Left ventricle myocardium superior (tissue), 1 donor: ENCODE measurements around the gene QRICH1. TPM values are rescaled to one million over a fixed set of nuclear protein-coding genes. Genes with fewer than 3 reads are reported as not detected.
A peak's percentile ranks its signal among the peaks of the same experiment; 100 is the strongest.
"Not testable (repeated sequence)": the region's sequence is repeated elsewhere in the genome, so short reads cannot be mapped to it uniquely, and the experiment has no call there.

ENCODE experiments used
- ATAC-seq: fragments of 200-7000 bp; cut with Tn5 transposase; one replicate; pipeline ENCODE4 v1.9.1; 2020; ENCODE audit warnings: mild to moderate bottlenecking, moderate library complexity
- DNase-seq: peaks from one replicate; pipeline ENCODE4 v3.0.0-alpha.2; 2020
- intact Hi-C: fragments of 100-400 bp; cut with micrococcal nuclease; formaldehyde crosslinking; loops from one replicate; pipeline ENCODE4 v1.11.0; 2022
- total RNA-seq: library from RNA; stranded (reverse); fragmentation: NEBNext Ultra II Directional; extraction: Animal tissue kit (Norgen Biotek cat#: 25700); gene quantifications from one replicate; pipeline ENCODE4 v1.2.1, GENCODE V29; 2021
- donor health status: DM: no; HTN: yes; CAD: no; lungs with severe emphysema.

QRICH1 gene
- total RNA-seq, 1 donor from 2014 or later, result 61.9 TPM

- peak; percentile 85 for ATAC-seq
- intact Hi-C loops, result no loop called here
- DNase-seq, result peak; percentile 96
These were observed 71.8 kb downstream of the QRICH1 start, which contains the start of gene NDUFAF3 for GRCh38 chr3:49021813-49022687. Gene NDUFAF3 (plus strand): TSS chr3:49022121. CDS start chr3:49022145, 24 bp downstream.

- ATAC-seq (peak; percentile 89), DNase-seq (peak; percentile 100)
- intact Hi-C loops, result no loop called here
These were observed 72.6 kb downstream of the QRICH1 start for GRCh38 chr3:49021213-49021812.

DNA sequence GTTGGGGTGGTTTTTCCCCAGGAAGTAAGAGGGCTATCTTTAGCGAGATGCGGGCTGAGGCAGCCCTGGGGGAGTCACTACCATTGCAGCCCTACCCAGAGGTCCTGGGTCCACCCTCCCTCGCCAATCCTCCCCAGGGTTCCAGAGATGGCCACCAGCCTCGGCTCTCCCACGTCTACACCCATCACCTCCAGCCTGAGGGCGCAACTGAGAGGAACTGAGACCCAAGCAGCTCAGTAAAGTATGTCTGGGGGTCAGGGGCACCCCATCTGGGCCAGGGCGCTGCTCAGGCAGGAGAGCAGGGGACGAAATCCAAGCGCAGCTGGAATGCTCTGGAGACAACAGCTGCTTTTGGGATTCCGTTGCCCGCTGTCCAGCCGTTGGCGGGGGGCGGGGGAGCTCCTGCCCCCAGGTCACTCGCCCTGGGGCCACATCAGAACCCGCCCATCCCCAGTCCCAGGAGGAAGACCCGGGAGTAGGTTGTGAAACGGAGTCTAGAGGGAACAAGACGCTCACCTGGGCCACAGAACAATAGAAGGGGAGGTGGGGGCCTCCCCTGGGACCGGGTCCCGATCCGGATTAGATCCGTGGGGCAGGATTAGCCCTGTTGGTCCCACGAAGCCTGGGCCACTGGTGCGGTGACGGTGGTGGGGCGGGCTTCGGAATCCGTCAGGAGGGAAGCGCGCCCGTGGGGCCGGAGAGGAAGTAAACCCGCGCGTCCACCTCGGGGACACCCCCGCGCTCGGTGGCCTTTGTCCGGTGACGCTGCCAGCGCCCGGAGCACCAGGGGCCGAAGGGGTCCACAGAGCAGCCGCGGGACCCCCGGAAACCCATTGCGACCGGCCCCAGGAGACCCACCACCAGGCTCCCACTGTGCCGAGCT is 73.3 kb downstream of the QRICH1 start:
- intact Hi-C loops, result no loop called here
- DNase-seq, result peak; percentile 76
- ATAC-seq, result peak; percentile 3

GRCh38 chr3:49019941-49020329 is 73.9 kb downstream of the QRICH1 start:
- DNase-seq (no peak), ATAC-seq (no peak)
- intact Hi-C loops, result no loop called here

DNA sequence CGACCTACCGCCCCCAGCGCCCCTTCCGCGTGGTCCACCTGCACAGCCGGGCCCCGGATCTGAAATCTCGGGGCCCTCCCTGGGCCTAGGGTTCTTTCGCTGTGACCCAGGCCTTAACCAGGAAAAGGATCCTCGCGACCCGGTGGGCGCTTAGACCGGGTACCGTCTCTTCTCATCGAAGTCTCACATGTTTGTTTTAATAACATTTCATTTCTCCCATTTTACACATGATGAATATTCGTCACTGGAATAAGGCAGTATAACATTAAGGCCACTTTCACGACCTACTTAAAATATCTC is 75.2 kb downstream of the QRICH1 start:
- intact Hi-C loops, result no loop called here
- ATAC-seq (no peak), DNase-seq (no peak)

DNA sequence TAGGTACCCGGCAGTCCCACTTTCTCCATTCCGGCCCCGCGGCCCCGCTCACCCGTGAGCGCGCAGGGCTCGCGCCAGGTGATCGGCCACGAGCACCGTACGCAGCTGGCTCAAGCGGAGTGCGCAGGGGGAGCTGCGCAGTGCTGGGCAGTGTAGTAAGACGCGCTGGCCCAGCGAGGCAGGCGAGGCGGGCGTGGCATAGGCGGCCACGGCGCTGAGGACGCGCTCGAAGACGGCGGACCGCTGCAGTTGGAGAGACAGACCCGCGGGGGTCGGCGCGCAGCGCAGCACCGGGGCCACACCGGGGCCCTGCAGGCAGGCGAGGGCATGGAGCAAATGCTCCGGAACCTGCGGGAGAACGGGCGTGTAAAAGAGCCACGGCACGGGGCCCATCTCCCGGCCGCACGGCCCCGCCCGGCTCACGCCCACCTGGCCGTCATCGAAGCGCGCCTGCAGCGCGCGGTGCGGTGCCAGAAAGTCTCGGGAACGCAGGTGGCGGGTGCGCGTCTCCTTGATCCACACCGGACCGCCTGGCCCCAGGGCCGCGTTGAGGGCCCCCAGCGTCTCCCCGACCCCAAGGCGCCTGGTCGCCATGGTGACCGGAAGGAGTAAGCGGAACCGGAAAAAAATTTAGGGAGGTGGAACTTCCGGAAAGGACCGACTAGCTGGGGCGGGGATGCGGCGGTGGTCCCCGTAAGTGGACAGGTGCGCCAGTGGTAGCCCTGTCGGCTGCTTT is 75.7 kb downstream of the QRICH1 start, which contains the start of gene DALRD3:
TSS of gene DALRD3 (minus strand) at position 610 of the 736 bp plus-strand sequence. CDS start at position 594, 16 bp downstream.
- DNase-seq (peak; percentile 81), ATAC-seq (peak; percentile 3)
- intact Hi-C loops, result no loop called here

- ATAC-seq (no peak), DNase-seq (no peak)
- intact Hi-C loops, result no loop called here
These were observed 76.5 kb downstream of the QRICH1 start for GRCh38 chr3:49017229-49017970.

DNA sequence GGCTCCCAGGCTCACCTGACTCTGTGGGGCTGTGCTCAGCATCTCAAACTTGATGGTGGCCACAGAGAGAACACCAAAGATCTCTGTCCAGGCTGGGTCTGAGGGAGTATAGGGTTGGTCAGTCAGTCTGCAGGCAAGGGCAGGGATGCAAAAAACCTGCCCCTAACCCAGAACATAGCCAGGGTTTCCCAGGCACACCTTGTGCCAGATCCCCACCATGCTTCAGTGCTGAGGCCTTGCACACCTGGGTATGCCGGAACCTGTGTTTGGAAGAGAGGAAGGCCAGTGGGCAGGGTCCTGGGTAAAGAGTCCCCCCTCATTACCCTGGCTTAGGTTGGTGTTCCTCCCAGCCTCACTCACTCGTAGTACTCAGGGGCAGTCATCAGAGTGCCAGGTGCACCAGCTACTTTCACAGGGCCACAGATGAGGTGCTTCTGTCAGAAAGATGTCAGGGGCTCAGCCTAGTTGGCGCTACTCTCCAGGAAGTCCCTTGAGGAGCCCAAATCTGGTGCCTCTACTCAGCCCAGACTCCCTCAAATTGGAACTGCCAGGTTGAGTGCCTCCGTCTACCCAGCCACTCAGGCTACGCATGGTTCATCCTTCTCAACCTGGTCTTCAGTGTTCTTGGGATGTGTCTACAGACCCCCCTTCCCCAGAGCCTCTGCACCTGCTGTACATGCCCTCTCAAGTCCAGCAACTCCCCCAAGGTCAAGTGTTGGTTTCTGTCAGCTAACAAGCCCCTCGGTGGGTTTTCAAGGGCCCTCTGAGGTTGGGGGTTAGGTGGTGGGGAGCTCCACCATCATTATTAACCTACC is 77.2 kb downstream of the QRICH1 start:
- ATAC-seq, result no peak
- intact Hi-C loops, result no loop called here
- no peak for DNase-seq

- intact Hi-C loops, result no loop called here
- ATAC-seq, result no peak
These were observed 78.1 kb downstream of the QRICH1 start for GRCh38 chr3:49015765-49016164.

GRCh38 chr3:49015072-49015471 is 78.8 kb downstream of the QRICH1 start:
- intact Hi-C loops, result no loop called here
- ATAC-seq (no peak), DNase-seq (no peak)

More at GRCh38 chr3:49015765-49016164, 78.1 kb downstream of the QRICH1 start:
- no peak for DNase-seq

DNA sequence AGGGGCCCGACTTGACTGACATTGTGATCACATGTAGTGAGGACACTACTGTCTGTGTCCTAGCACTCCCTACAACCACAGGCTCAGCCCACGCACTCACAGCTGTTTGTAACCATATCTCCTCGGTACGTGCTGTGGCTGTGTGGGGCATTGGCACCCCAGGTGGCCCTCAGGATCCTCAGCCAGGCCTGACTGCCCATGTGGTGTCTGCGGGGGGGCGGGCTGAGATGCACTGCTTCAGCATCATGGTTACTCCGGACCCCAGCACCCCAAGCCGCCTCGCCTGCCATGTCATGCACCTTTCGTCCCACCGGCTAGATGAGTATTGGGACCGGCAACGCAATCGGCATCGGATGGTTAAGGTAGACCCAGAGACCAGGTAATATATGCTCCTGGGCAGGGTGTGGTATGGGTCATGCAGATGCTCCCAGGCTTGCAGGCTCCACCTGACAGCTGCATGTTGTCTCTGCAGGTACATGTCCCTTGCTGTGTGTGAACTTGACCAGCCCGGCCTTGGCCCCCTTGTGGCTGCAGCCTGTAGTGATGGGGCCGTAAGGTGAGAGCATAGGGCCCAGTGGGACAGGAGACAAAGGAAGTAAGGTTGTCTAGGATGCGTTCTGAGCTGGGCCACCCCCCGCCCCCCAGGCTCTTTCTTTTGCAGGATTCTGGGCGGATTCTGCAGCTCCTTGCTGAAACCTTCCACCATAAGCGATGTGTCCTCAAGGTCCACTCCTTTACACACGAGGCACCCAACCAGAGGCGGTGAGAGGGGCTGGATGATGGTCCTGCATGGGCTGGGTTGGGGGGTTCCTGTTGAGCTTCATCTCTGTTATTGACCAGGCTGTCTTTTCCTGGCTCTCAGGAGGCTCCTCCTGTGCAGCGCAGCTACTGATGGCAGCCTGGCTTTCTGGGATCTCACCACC is 79.9 kb downstream of the QRICH1 start:
- intact Hi-C loops, result no loop called here
- no peak for ATAC-seq
- no peak for DNase-seq

DNA sequence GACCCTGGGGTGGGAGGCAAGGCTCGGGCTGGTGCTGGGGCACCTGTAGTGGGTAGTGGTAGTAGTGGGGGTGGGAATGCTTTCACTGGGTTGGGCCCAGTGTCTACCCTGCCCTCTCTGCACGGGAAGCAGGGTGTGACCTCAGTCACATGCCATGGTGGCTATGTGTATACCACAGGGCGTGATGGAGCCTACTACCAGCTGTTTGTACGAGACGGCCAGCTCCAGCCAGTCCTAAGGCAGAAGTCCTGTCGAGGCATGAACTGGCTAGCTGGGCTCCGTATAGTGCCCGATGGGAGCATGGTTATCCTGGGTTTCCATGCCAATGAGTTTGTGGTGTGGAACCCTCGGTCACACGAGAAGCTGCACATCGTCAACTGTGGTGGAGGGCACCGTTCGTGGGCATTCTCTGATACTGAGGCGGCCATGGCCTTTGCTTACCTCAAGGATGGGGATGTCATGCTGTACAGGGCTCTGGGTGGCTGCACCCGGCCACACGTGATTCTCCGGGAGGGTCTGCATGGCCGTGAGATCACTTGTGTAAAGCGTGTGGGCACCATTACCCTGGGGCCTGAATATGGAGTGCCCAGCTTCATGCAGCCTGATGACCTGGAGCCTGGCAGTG is 80.6 kb downstream of the QRICH1 start:
- DNase-seq, result no peak
- no peak for ATAC-seq
- intact Hi-C loops, result no loop called here

- DNase-seq (peak; percentile 53), ATAC-seq (peak; percentile 15)
- intact Hi-C loops, result no loop called here
These were observed 81.3 kb downstream of the QRICH1 start for GRCh38 chr3:49012441-49013017.

GRCh38 chr3:49009396-49009795 is 84.5 kb downstream of the QRICH1 start:
- intact Hi-C loops, result no loop called here
- no peak for ATAC-seq
- no peak for DNase-seq

GRCh38 chr3:49008627-49009026 is 85.2 kb downstream of the QRICH1 start:
- ATAC-seq, DNase-seq, intact Hi-C loops: not testable (repeated sequence)
